NCI-H2029 (cell line): ENCODE results near the gene SKAP1.
"Not testable (repeated sequence)": the region's sequence is repeated elsewhere in the genome, so short reads cannot be mapped to it uniquely, and the experiment has no call there.

ENCODE experiments used
- DNase-seq: peaks from one replicate; lab custom pipeline; 2025; lab: John Stamatoyannopoulos, UW

The SKAP1 gene

DNA sequence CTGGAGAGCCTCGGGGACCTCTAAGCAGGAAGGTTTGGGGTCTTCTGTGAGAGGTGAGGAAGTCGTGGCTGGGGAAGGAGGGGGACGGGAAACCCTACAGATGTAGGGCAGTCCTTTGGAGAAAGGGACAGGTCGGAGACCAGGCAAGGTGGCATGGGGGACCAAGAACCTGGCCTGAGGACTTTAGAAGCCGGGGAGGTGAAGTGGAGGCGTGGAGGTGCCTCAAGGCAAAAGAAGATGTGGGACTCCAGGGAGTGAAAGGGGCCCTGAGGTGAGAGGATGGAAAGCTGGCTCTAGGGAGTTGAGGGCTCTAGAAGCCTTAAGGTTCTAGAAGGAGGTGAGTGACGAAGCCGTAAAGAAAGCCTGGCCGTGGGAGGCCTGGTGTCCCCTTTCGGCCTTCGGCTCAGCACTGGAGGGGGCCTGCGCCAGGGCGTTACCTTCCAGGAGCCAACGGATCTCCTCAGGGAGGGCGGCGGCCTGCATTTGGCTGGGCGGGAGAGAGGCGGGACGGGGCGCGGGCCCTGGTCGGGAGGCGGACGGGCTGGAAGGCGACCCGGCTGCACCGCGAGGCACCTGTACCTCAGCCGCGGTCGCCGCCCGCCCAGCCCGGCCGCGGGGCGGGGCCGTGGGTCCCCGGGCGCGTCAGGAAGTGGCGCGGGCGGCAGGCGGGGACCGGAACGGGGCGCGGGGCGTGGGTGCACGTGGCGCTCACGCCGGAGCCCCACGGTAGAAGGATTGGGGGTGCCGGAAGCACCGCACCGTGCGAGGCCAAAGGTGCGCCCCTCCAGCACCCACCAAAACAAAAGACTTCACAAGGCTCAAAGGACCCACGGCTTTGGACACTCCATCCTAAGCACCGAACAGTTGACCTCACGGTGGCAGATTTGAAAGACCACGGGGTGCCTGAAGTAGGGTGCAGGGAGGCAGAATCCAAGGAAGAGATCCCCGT is at the start of gene SKAP1:
Gene SKAP1 (minus strand): TSS at position 577 of the 949 bp plus-strand sequence.
- peak; percentile 30 for DNase-seq

DNA sequence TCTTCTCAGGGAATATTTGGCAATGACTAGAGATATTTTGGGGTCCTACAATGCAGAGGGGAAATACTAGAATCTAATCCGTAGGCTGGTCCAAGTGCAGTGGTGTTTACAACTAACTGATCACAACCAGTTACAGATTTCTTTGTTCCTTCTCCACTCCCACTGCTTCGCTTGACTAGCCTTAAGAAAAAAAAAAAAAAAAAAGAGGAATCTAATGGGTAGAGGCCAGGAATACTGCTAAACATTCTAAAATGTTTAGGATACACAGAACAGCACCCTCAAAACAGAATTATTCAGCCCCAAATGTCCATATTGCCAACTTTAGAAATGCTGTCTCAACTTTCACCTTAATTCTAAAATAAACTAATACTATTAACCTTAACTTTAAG is 49.0 kb upstream of the SKAP1 start:
- DNase-seq = no peak

GRCh38 chr17:48478224-48479013 is 48.4 kb upstream of the SKAP1 start:
- no peak for DNase-seq

- no peak for DNase-seq
Observed at GRCh38 chr17:48477221-48477620, 47.2 kb upstream of the SKAP1 start.

- peak; percentile 67 for DNase-seq
Observed at GRCh38 chr17:48472411-48473281, 42.6 kb upstream of the SKAP1 start.

GRCh38 chr17:48471817-48472410 is 41.9 kb upstream of the SKAP1 start:
- DNase-seq = no peak

- no peak for DNase-seq
Observed at GRCh38 chr17:48470388-48471034, 40.5 kb upstream of the SKAP1 start.

DNA sequence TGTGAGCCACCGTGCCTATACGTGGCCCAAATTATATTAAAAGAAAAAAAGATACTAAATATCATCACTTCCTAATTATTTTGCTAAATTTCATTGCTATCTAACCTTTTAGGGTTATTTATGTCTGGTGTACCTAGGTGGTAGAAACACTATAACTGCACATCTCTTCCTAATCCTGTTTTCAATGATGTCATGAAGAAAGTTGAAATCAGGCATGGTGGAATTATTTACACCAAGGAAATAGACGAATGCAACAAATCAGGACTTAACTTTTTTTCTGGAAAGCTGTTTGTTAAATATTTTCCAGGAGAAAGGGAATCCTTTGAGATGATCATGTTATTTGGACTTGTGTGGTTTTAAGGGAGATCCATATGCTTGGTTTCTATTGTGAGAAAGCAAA is 39.2 kb upstream of the SKAP1 start:
- no peak for DNase-seq

- DNase-seq = no peak
Observed at GRCh38 chr17:48468299-48468698, 38.3 kb upstream of the SKAP1 start.

DNA sequence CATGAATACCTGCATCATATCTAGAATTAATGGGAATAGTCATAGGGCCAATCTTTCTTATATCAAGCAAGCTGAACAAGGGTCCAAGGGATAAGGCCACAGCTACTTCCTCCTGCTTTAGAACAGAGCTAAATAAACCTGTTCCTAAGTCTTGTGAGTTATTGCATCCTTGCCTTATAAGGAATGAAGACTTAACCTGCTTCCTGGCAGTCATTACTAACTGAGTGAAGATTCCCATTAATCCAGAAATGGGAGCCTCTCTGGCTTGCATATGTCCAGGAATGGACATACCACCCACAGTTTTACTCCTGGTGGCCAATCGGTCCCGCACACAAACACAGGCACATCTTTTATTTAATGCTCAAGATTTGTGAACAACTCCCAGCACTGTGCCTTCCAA is 35.9 kb upstream of the SKAP1 start:
- no peak for DNase-seq

- DNase-seq = no peak
Observed at GRCh38 chr17:48463526-48463925, 33.5 kb upstream of the SKAP1 start.

GRCh38 chr17:48462946-48463345 is 32.9 kb upstream of the SKAP1 start:
- DNase-seq = peak; percentile 50

- DNase-seq = no peak
Observed at GRCh38 chr17:48460052-48460451, 30.0 kb upstream of the SKAP1 start.

DNA sequence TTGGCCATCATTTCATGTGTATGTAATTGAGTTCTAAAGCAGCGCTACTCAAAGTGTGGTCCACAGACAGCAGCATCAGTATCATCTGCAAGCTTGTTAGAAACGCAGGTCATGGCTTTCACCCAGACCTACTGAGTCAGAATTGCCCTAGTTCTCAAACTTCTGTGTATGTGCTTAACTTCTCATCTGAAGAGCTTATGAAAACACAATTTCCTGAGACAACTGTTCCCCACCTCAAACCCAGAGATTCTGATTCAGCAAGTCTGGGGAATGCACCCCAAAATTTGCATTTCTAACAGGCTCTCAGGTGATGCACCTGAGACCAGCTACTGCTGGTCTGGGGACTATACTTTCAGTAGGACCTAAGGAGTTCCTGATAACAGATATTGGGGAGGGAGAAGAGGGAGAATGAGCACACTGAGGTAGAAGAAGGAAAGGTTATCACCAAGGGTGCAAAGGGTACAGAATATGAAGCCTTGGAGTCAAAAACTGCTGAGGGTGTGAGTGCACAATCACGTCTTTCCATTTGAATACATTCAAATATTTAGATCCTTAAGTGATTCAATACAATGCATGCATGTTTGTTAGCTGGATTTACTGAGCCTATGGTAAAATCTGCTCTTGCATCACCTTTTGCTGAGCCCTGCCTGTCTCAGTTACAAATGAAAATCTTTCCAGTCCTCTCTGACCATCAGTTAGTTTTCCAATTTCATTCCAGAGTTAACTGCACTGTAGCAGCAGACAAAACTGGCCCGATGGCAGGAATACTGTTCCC is 29.2 kb upstream of the SKAP1 start:
- no peak for DNase-seq

GRCh38 chr17:48457080-48457836 is 27.2 kb upstream of the SKAP1 start:
- peak; percentile 28 for DNase-seq

DNA sequence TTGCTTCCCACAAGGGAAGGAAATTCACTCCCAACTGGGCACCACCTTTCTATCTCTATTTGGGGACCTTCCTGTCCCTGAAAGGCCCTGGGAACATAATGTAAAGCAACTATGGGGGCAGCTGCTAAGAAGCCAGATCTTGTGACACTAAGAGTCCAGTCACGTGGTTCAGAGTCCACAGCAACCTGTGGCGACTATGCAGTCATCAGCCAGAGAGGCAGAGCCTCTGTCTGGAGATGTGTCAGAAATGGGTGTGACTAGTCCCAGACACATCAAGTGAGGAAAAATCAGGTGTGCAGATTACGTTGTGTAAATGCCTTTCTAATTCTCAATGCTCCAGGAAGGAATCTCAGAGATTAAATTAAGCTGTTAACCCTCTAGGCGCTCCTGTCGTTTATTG is 26.6 kb upstream of the SKAP1 start:
- peak; percentile 47 for DNase-seq

DNA sequence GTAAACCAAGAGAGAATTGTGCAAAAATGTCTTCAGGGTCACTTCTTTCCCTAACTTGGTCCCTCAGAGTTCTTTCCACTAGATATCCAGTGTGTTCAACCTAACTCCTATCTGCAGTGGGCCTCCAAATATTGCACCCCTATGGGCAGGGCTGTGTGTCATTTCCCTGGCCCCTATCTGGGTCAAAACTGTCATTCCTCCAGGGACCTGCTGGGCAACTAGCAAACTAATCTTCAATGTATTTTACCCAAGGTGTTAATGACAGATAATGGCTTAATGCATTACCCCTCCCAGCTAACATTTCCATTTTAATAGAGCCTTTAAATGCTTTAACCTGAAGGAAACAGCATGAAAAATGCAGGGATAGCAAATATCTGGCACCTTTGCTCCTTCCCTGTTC is 25.8 kb upstream of the SKAP1 start:
- no peak for DNase-seq

- DNase-seq = no peak
Observed at GRCh38 chr17:48453447-48453846, 23.4 kb upstream of the SKAP1 start.

- no peak for DNase-seq
Observed at GRCh38 chr17:48451489-48451888, 21.5 kb upstream of the SKAP1 start.

- not testable (repeated sequence) for DNase-seq
Observed at GRCh38 chr17:48449335-48449734, 19.3 kb upstream of the SKAP1 start.
